ENCODE data around the gene ERICH2. TPM values are rescaled to one million over a fixed set of nuclear protein-coding genes. Genes with fewer than 3 reads are reported as not detected.

The ERICH2 gene
- total RNA-seq, 1 experiment from 2014 or later: 1.1 TPM

- POLR2A ChIA-PET: no interaction called here
These were observed 36.4 kb downstream of the ERICH2 start for GRCh38 chr2:170806548-170806947.

GRCh38 chr2:170812710-170813600 is 42.8 kb downstream of the ERICH2 start:
- no peak for TF ChIP-seq PREB (CRISPR knock-in tag; IDR thresholded peaks at IDR 0.05; ENCODE audit: borderline replicate concordance)
- TF ChIP-seq CTCF (IDR thresholded peaks at IDR 0.05): peak; percentile 40
- TF ChIP-seq MAX (CRISPR knock-in tag; IDR thresholded peaks at IDR 0.05): 0 out of 2 replicates have a peak, but pooled peaks have one; percentile 4
- TF ChIP-seq SOX15 (CRISPR knock-in tag; IDR thresholded peaks at IDR 0.05): no peak
- Mint-ChIP-seq H3K36me3 (no peaks in the 10 kb centered on the region), H3K27me3 (ENCODE audit: low read depth) (peaks cover 52% of the 10 kb centered on the region), H3K4me1 (peaks cover 39% of the 10 kb centered on the region), H3K9me3 (no peaks in the 10 kb centered on the region), H3K4me3 (peak overlapping the region; percentile 84), H3K27ac (no peak overlapping the region; the same call in 1 of the 2 replicates)
- DNase-seq (ENCODE audit: low spot score): no peak
- no peak for ATAC-seq
- CTCF ChIA-PET: interaction anchor here (0.8 to 7.0 kb wide), 21 partner anchors 9 to 577 kb away, joined by 3 to 92 read pairs (median 5); partner anchors contain the start of gene SP5
- POLR2A ChIA-PET: no interaction called here

More at GRCh38 chr2:170806548-170806947, 36.4 kb downstream of the ERICH2 start:
- H3K4me1 Mint-ChIP-seq: peaks cover 4% of the 10 kb centered on the region
- CTCF ChIA-PET: no interaction called here
- H3K36me3 Mint-ChIP-seq: no peaks in the 10 kb centered on the region
- DNase-seq (ENCODE audit: low spot score): no peak
- ATAC-seq: no peak
- H3K27me3 Mint-ChIP-seq (ENCODE audit: low read depth): no peaks in the 10 kb centered on the region
- no peaks in the 10 kb centered on the region for H3K9me3 Mint-ChIP-seq
- H3K4me3 Mint-ChIP-seq: no peak overlapping the region
- no peak overlapping the region for H3K27ac Mint-ChIP-seq
- no peak for TF ChIP-seq GABPB1 (CRISPR knock-in tag; IDR thresholded peaks at IDR 0.05)
- TF ChIP-seq FOXP4 (CRISPR knock-in tag; IDR thresholded peaks at IDR 0.05): no peak
- TF ChIP-seq ATF2 (CRISPR knock-in tag; IDR thresholded peaks at IDR 0.05; ENCODE audit: borderline replicate concordance, low read depth): no peak
- TF ChIP-seq NFYB (CRISPR knock-in tag; conservative IDR thresholded peaks at IDR 0.05; ENCODE audit: low read depth): no peak
- TF ChIP-seq RELA (CRISPR knock-in tag; IDR thresholded peaks at IDR 0.05; ENCODE audit: borderline replicate concordance): no peak
- no peak for TF ChIP-seq TCF7 (CRISPR knock-in tag; IDR thresholded peaks at IDR 0.05; ENCODE audit: low read depth)
- no peak for TF ChIP-seq USF2 (CRISPR knock-in tag; IDR thresholded peaks at IDR 0.05)
- no peak for TF ChIP-seq ZNF121 (CRISPR knock-in tag; IDR thresholded peaks at IDR 0.05)
- no peak for TF ChIP-seq NR3C1 (CRISPR knock-in tag; conservative IDR thresholded peaks at IDR 0.05; ENCODE audit: low read depth)
- TF ChIP-seq SMAD3 (CRISPR knock-in tag; IDR thresholded peaks at IDR 0.05; ENCODE audit: borderline replicate concordance): no peak
- no peak for TF ChIP-seq FOXP1 (CRISPR knock-in tag; IDR thresholded peaks at IDR 0.05; ENCODE audit: borderline replicate concordance)
- no peak for TF ChIP-seq SOX15 (CRISPR knock-in tag; IDR thresholded peaks at IDR 0.05)

Data from WTC11 (cell line).